Skeletal muscle tissue (tissue), 4 donors: ENCODE results near the gene C16orf78. TPM values are rescaled to one million over a fixed set of nuclear protein-coding genes. Genes with fewer than 3 reads are reported as not detected.

Source experiments
- H3K27ac ChIP-seq: one replicate; pipeline ENCODE4 v1.7.0; 2013; ENCODE audit warnings: mild to moderate bottlenecking, low read depth, low read length, inconsistent platforms
- H3K27me3 ChIP-seq, 3 donors: one replicate each; pipeline ENCODE4 v1.7.0; 2013; ENCODE audit warnings: low read length in 3 of 3; ENCODE audit not compliant: control insufficient read depth in 3 of 3, insufficient read depth in 3 of 3
- H3K36me3 ChIP-seq, 3 donors: one replicate each; pipeline ENCODE4 v1.7.0; 2013; ENCODE audit warnings: low read length in 3 of 3; ENCODE audit not compliant: control insufficient read depth in 3 of 3, insufficient read depth in 3 of 3
- H3K4me1 ChIP-seq, 3 donors: one replicate each; pipeline ENCODE4 v1.7.0; 2013; ENCODE audit warnings: low read length in 3 of 3, mild to moderate bottlenecking in 3 of 3; ENCODE audit not compliant: control insufficient read depth in 3 of 3, insufficient read depth in 3 of 3
- H3K4me3 ChIP-seq, 3 donors: one replicate each; pipeline ENCODE4 v1.7.0; 2013; ENCODE audit warnings: low read length in 3 of 3
- H3K9ac ChIP-seq, 3 donors: one replicate each; pipeline ENCODE4 v1.7.0; 2013; ENCODE audit warnings: low read length in 3 of 3, mild to moderate bottlenecking in 3 of 3, moderate library complexity in 2 of 3, low read depth in 1 of 3
- H3K9me3 ChIP-seq, 3 donors: one replicate each; pipeline ENCODE4 v1.7.0; 2013; ENCODE audit warnings: low read length in 3 of 3; ENCODE audit not compliant: control insufficient read depth in 3 of 3
- total RNA-seq: library from RNA; depleted of rRNA; stranded (reverse); fragments of >200 nt; gene quantifications from one replicate; pipeline ENCODE4 v1.2.3, GENCODE V29; 2014
- donor health status: Osteomylitis.

The C16orf78 gene
- total RNA-seq, 1 donor from 2014 or later: not detected

GRCh38 chr16:49378238-49378637 is 4.6 kb downstream of the C16orf78 start:
- no peak overlapping the region for H3K27ac ChIP-seq
- no peak overlapping the region for H3K4me3 ChIP-seq
- H3K9me3 ChIP-seq: no peaks in the 10 kb centered on the region
- H3K27me3 ChIP-seq: peaks cover 4 to 10% (median 5%) of the 10 kb centered on the region in 3 donors
- no peak overlapping the region for H3K9ac ChIP-seq
- no peaks in the 10 kb centered on the region for H3K36me3 ChIP-seq
- no peaks in the 10 kb centered on the region for H3K4me1 ChIP-seq

- Histone ChIP-seq H3K9ac (no peak overlapping the region), H3K27me3 (peaks cover 4 to 10% (median 5%) of the 10 kb centered on the region in 3 donors), H3K9me3 (no peaks in the 10 kb centered on the region), H3K27ac (no peak overlapping the region), H3K36me3 (no peaks in the 10 kb centered on the region), H3K4me1 (no peaks in the 10 kb centered on the region), H3K4me3 (no peak overlapping the region)
These were observed 5.2 kb downstream of the C16orf78 start for GRCh38 chr16:49378816-49379215.

GRCh38 chr16:49382916-49383315 is 9.3 kb downstream of the C16orf78 start:
- no peak overlapping the region for H3K9ac ChIP-seq
- H3K27ac ChIP-seq: no peak overlapping the region
- no peaks in the 10 kb centered on the region for H3K36me3 ChIP-seq
- H3K4me1 ChIP-seq: no peaks in the 10 kb centered on the region
- peaks cover 0 to 10% (median 4%) of the 10 kb centered on the region in 3 donors for H3K27me3 ChIP-seq
- no peak overlapping the region for H3K4me3 ChIP-seq
- H3K9me3 ChIP-seq: peaks cover 0 to 4% (median 0%) of the 10 kb centered on the region in 3 donors

GRCh38 chr16:49395021-49395420 is 21.4 kb downstream of the C16orf78 start:
- no peak overlapping the region for H3K27ac ChIP-seq
- H3K9ac ChIP-seq: no peak overlapping the region

GRCh38 chr16:49396206-49396720 is 22.7 kb downstream of the C16orf78 start:
- Histone ChIP-seq H3K27me3 (peaks cover 0 to 3% (median 0%) of the 10 kb centered on the region in 3 donors), H3K4me3 (no peak overlapping the region), H3K9ac (no peak overlapping the region), H3K4me1 (no peaks in the 10 kb centered on the region), H3K9me3 (no peaks in the 10 kb centered on the region), H3K36me3 (no peaks in the 10 kb centered on the region), H3K27ac (no peak overlapping the region)

More at GRCh38 chr16:49395021-49395420, 21.4 kb downstream of the C16orf78 start:
- Histone ChIP-seq H3K4me1 (no peaks in the 10 kb centered on the region), H3K4me3 (no peak overlapping the region), H3K27me3 (peaks cover 0 to 3% (median 0%) of the 10 kb centered on the region in 3 donors), H3K9me3 (no peaks in the 10 kb centered on the region), H3K36me3 (no peaks in the 10 kb centered on the region)

- no peak overlapping the region for H3K27ac ChIP-seq
- H3K9me3 ChIP-seq: peaks cover 0 to 5% (median 4%) of the 10 kb centered on the region in 3 donors
- H3K9ac ChIP-seq: no peak overlapping the region
- no peaks in the 10 kb centered on the region for H3K36me3 ChIP-seq
- no peak overlapping the region for H3K4me3 ChIP-seq
- H3K27me3 ChIP-seq: peaks cover 0 to 3% (median 2%) of the 10 kb centered on the region in 3 donors
- no peaks in the 10 kb centered on the region for H3K4me1 ChIP-seq
These were observed 25.2 kb downstream of the C16orf78 start for GRCh38 chr16:49398761-49399160.

GRCh38 chr16:49399594-49400364 is 26.2 kb downstream of the C16orf78 start:
- Histone ChIP-seq H3K36me3 (no peaks in the 10 kb centered on the region), H3K27ac (no peak overlapping the region), H3K9me3 (peaks cover 0 to 5% (median 4%) of the 10 kb centered on the region in 3 donors), H3K27me3 (peaks cover 0 to 3% (median 2%) of the 10 kb centered on the region in 3 donors), H3K4me1 (no peaks in the 10 kb centered on the region), H3K9ac (no peak overlapping the region), H3K4me3 (no peak overlapping the region)

- Histone ChIP-seq H3K9ac (no peak overlapping the region), H3K27me3 (peaks cover 0 to 2% (median under 1%) of the 10 kb centered on the region in 3 donors), H3K4me3 (no peak overlapping the region), H3K9me3 (peaks cover 0 to 5% (median 4%) of the 10 kb centered on the region in 3 donors), H3K4me1 (no peaks in the 10 kb centered on the region), H3K36me3 (no peaks in the 10 kb centered on the region), H3K27ac (no peak overlapping the region)
These were observed 27.0 kb downstream of the C16orf78 start for GRCh38 chr16:49400611-49401010.

- Histone ChIP-seq H3K9ac (no peak overlapping the region), H3K27ac (no peak overlapping the region), H3K9me3 (peaks cover 0 to 5% (median 4%) of the 10 kb centered on the region in 3 donors), H3K36me3 (no peaks in the 10 kb centered on the region), H3K4me3 (no peak overlapping the region), H3K4me1 (peaks cover 0 to 2% (median 2%) of the 10 kb centered on the region in 3 donors), H3K27me3 (peaks cover 0 to 2% (median 0%) of the 10 kb centered on the region in 3 donors)
These were observed 31.5 kb downstream of the C16orf78 start for GRCh38 chr16:49405123-49405522.

GRCh38 chr16:49405530-49405929 is 31.9 kb downstream of the C16orf78 start:
- Histone ChIP-seq H3K9ac (no peak overlapping the region), H3K36me3 (no peaks in the 10 kb centered on the region), H3K9me3 (peaks cover 0 to 5% (median 4%) of the 10 kb centered on the region in 3 donors), H3K27me3 (peaks cover 0 to 2% (median 0%) of the 10 kb centered on the region in 3 donors), H3K4me1 (peaks cover 0 to 2% (median 2%) of the 10 kb centered on the region in 3 donors), H3K4me3 (no peak overlapping the region), H3K27ac (no peak overlapping the region)
